Activated naive CD4-positive, alpha-beta T cell treated with anti-CD3 and anti-CD28 coated beads, Interleukin-2, amount 50 U/mL, for 72 hours (primary cell): Measurements from ENCODE around the gene TEX29. TPM values are rescaled to one million over a fixed set of nuclear protein-coding genes. Genes with fewer than 3 reads are reported as not detected.

Experiments used
- ATAC-seq, 2 donors: fragments of 150-1000 bp; cut with Tn5 transposase; 2 replicates each; pipeline ENCODE4 v1.10.0; 2021; ENCODE audit warnings: mild to moderate bottlenecking in 2 of 2, moderate library complexity in 2 of 2
- DNase-seq, 2 donors: peaks; one replicate each; pipeline ENCODE4 v3.0.0; 2021 to 2022; ENCODE audit warnings: low spot score in 2 of 2
- H3K27ac Mint-ChIP-seq, 2 donors: one replicate each; pipeline ENCODE4 v1.8.0; 2022; ENCODE audit warnings: mild to moderate bottlenecking in 2 of 2, mixed read lengths in 2 of 2
- H3K36me3 Mint-ChIP-seq, 2 donors: one replicate each; pipeline ENCODE4 v1.8.0; 2022; ENCODE audit warnings: mixed read lengths in 2 of 2
- H3K9me3 Mint-ChIP-seq, 2 donors: one replicate each; pipeline ENCODE4 v1.8.0; 2022; ENCODE audit warnings: mixed read lengths in 2 of 2
- total RNA-seq, 2 donors: library from RNA; stranded (reverse); gene quantifications; one replicate each; pipeline ENCODE4 v1.2.3, GENCODE V29; 2022

TEX29 gene
- total RNA-seq, 2 donors from 2014 or later: 1.5 to 2.0 TPM

DNA sequence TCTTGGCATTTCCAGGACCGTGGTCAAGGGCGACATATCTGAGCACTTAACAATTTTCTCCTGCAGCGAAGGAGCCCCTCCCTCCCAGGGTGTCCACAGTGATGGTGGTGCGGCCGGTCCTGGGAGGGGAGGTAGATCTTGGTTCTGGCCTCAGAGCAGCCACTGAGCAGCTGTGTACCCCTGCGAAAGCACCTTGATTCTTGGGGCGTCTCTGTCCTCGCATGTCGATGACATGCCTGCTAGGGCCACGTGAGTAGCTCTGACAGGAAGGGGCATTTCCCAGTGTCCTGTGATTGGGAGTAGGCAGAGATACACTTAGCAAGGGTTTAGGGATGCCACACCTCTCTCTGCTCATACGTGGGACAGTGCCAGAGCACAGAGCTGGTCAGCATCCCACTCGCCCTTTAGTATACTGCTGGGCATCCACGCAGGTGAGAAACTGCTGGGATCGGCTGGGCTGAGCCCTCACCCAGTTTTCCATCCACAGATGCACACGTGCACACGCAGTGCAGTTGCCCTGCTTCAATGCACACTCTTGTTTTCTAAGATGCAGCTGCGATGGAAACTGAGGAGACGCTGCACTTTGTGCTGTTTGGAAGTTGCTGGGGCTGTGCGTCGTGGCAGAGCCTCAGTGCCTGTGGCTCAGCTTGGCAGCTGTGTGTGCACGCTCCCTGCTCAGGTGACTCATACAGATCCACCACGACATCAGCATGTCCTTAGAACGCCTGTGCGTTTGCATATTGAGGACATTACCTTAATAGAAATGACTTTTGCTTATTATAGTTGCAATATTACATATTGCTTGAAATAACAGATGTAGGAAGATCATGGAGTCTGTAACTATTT, 66.8 kb downstream of the TEX29 start:
- H3K27ac Mint-ChIP-seq: no peak overlapping the region
- DNase-seq (no peak), ATAC-seq (no peak)
- no peaks in the 10 kb centered on the region for H3K9me3 Mint-ChIP-seq
- no peaks in the 10 kb centered on the region for H3K36me3 Mint-ChIP-seq

DNA sequence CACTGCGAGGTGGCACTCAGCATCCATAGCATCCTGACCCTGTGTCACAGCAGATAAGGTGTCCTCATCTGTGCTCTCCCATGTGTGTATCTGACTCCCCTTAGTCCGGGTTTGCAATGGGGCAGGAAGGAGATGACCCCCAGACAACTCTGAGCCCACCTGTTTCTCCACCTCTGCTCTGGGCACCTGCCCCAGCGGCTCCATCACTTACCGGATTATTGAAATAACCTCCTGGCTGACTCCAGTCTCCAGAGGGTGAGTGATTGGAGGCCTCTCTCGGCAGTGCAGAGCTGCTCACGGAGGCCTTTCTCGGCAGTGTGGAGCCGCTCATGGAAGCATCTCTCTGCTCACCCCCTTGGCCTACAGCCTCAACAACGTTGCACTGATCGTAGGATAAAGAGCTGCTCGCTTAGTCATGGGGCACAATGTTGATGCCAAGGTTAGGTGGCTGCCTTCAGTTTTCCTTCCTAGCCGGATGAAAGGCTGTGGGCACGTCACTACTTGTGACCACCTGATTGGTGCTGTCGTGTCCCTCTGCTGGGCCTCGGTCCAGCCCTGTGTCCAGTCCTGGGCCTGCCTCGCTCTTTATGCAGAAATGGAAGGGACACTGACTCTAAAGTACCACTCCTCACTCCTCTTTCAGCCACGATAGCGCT, 67.6 kb downstream of the TEX29 start:
- ATAC-seq: no peak
- H3K9me3 Mint-ChIP-seq: no peaks in the 10 kb centered on the region
- H3K36me3 Mint-ChIP-seq: no peaks in the 10 kb centered on the region
- no peak overlapping the region for H3K27ac Mint-ChIP-seq
- DNase-seq: no peak

DNA sequence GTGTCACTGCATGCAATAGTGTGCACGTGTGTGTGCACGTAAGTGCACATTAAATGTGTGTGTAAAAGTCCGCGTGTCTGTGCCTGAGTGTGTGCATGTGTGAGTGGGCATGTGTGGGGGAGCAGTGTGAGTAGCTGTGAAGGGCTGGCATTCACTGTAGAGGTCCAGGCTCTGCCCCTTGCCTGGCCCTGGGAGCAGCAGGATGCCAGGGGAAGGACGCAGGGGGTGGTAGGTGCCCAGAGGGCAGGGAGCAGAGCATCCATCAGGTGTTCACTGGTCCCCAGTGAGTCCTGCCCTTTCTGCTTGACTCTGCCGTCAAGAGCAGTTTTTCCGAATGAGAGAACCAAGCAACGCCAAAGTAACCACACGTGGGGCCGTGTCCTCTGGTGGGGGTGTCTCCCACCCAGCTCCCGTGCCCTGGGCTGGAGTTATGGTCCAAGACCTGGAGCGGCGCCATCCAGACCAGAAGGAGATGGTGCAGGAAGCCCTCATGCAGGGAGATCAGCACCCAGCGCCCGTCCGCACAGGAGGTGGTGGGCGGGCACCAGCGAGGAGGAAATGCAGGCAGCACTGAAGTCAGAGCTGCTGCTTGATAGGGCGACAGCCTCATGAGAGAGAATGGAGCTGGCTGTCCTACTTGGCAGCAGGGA, 68.5 kb downstream of the TEX29 start:
- peak; percentile 68 to 78 for ATAC-seq
- Mint-ChIP-seq H3K27ac (peak overlapping the region in 1 of 2 donors; percentile 27), H3K9me3 (no peaks in the 10 kb centered on the region), H3K36me3 (no peaks in the 10 kb centered on the region)
- peak in 1 of 2 donors; percentile 46 for DNase-seq

DNA sequence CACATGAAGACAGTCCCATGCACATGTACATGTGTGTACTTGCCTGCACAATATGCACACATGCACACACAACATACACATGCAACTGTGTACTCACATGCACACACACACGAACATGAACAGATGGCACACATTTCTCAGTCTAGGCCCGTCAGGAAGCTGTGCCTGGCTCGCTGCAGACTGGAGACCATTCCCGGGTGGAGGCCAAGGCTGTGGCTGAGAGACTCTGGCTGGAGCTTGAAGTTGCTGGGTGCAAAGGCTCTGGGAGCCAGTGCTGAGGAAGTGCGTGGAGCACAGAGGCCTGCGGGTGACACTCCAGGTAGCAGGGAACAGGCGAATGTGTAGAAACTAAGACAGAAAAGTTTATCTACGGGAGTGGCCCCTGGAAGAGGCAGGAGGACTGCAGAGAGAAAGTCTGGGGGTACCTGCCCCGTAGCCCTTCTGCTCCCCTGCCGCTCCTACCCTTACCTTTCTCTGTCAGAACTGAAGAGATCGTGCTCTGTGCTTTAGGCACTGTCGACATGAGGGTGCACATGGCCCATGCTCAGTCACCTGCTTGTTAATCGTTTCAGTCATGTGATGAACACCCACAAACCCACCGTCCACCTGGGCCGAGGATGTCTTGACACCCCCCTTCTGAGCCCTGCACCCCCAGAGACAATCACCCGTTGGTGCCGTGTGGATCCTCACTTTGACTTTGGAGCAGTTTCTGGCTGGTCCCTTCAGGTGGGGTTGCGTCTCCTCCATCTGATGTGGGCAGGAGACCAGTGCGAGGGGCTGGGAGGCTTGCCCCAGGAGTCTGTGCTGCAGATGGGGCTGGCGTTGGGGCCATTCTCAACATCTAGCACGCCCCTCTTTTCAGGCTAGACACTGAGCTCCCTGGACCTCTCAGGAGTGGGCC, 69.4 kb downstream of the TEX29 start:
- H3K36me3 Mint-ChIP-seq: no peaks in the 10 kb centered on the region
- DNase-seq (no peak), ATAC-seq (no peak)
- H3K9me3 Mint-ChIP-seq: no peaks in the 10 kb centered on the region
- H3K27ac Mint-ChIP-seq: peak overlapping the region in 1 of 2 donors; percentile 69

DNA sequence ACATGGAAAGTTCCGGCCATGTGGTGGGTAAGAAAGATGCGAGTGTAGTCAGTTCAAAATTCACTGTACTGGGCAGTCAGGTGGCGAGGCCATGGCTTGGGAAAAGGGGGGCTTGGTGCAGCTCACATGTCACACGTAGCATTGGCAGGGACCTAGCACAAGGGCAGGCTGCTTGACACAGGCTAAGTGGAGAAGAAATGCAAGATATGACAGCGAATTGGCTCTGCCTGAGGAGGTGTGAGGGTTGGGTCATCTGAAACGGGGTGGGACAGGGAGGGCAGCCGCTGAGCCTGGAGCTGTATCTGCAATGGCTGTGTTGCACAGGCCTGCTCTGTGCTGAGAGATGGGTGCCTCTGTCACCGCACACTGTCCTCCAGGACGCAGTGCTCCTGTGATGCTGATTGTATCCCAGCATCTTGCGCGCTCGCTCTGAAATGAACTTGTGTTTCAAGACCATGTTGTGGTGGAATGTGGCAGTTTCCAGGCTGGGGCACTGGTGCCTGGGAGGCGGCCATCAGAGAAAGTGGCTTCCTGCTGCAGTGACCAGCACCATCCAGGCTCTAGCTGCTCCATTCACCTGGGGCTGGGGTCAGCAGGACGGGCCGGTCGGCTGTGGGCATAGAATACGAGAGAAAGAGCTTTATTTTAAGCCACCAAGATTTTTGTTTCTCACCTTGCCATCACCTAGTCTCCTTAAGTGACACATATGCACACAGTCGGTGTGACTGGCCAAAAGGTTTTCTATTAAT, 70.3 kb downstream of the TEX29 start:
- Mint-ChIP-seq H3K9me3 (peaks cover 0 to 4% of the 10 kb centered on the region in 2 donors), H3K27ac (no peak overlapping the region), H3K36me3 (no peaks in the 10 kb centered on the region)
- ATAC-seq (no peak), DNase-seq (no peak)

DNA sequence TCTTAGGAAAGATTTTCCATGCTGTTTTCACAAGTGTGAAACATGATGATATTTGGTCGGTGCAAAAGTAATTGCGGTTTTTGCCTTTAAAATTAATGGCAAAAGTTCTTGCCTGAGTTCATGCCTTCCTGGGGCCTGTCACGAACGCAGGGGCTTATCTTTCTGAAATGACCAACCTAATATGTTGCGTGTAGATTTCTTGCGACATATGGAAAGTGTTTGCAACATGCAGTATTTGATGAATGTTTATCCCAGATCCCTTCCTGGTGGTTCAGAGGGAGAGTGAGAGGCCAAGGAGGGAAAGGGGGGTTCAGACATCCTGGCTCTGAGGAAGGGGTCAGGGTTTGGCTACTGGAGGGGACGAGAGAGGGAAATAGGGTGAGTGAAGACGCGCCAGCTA, 72.0 kb downstream of the TEX29 start:
- ATAC-seq (no peak), DNase-seq (no peak)
- Mint-ChIP-seq H3K9me3 (peaks cover 0 to 6% of the 10 kb centered on the region in 2 donors), H3K36me3 (no peaks in the 10 kb centered on the region), H3K27ac (no peak overlapping the region)

DNA sequence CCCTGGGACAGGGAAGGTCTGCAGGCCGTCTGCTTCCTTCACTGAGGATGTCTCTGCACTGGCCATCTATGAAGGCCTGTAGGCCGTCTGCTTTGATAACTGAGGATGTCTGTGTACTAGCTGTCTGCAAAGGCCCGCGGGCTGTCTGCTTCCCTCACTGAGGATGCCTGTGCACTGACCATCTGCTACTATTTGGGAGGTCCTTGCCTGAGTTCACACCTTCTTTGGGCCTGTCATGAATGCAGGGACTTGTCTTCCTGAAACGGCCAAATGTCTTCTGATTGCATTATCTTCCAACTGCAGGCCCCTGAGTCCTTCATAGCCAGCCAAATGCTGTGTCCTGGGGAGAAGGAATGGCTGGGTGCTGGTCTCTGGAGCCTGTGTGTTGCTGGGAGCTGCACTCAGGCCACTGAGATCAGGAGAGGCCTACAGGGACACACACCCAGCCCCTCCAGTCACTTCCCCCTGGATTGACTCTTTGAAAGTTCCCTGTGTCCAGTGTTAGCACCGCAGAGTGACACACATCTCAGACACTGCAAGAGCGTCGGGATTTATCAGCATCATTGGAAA, 72.9 kb downstream of the TEX29 start:
- no peaks in the 10 kb centered on the region for H3K36me3 Mint-ChIP-seq
- no peak overlapping the region for H3K27ac Mint-ChIP-seq
- ATAC-seq: no peak
- DNase-seq: no peak
- peaks cover 0 to 6% of the 10 kb centered on the region in 2 donors for H3K9me3 Mint-ChIP-seq

Other genes with a start within 250 kb of the TEX29 start
- 10 to 100 TPM; 69.5 to 82.5 TPM for gene ARHGEF7, start 205.3 kb upstream of the TEX29 start, total RNA-seq